HepG2 (cell line): ENCODE measurements around the gene IGF2BP3. TPM values are rescaled to one million over a fixed set of nuclear protein-coding genes. Genes with fewer than 3 reads are reported as not detected.

ENCODE experiments used
- CEBPG ChIP-seq: IDR thresholded peaks from 2 replicates; pipeline ENCODE4 v1.6.1; 2016
- CREM ChIP-seq, 2 experiments: sonication (generic) in 1 of 2; formaldehyde crosslinking in 1 of 2; IDR thresholded peaks; 2 replicates each; pipeline versions ENCODE4 v1.4.0 to v1.6.1; 2016 to 2020; ENCODE audit warnings: antibody characterized with exemption in 1 of 2, mild to moderate bottlenecking in 1 of 2, missing genetic modification reagents in 1 of 2
- DBP ChIP-seq: sonication (generic); formaldehyde crosslinking; IDR thresholded peaks from 2 replicates; pipeline ENCODE4 v1.4.0; 2020; ENCODE audit warnings: missing genetic modification reagents; ENCODE audit errors: not compliant biosample characterization
- GABPB1 ChIP-seq: IDR thresholded peaks from 2 replicates; pipeline ENCODE4 v1.6.1; 2016; ENCODE audit warnings: mild to moderate bottlenecking, missing genetic modification reagents, moderate library complexity, missing compliant biosample characterization
- HMGXB3 ChIP-seq: sonication (generic); formaldehyde crosslinking; IDR thresholded peaks from 2 replicates; pipeline ENCODE4 v1.4.0; 2020; ENCODE audit warnings: missing genetic modification reagents, borderline replicate concordance
- IKZF5 ChIP-seq: IDR thresholded peaks from 2 replicates; pipeline ENCODE4 v1.6.1; 2018; ENCODE audit warnings: missing genetic modification reagents, mild to moderate bottlenecking, missing compliant biosample characterization
- JUNB ChIP-seq: sonication (generic); formaldehyde crosslinking; IDR thresholded peaks from 2 replicates; pipeline ENCODE4 v1.8.0; 2022; ENCODE audit warnings: missing genetic modification reagents, mild to moderate bottlenecking, borderline replicate concordance
- KDM3A ChIP-seq: IDR thresholded peaks from 2 replicates; pipeline ENCODE4 v1.6.1; 2018; ENCODE audit warnings: low read depth, missing compliant biosample characterization
- MTERF4 ChIP-seq: sonication (generic); formaldehyde crosslinking; IDR thresholded peaks from 2 replicates; pipeline ENCODE4 v1.8.0; 2023; ENCODE audit warnings: mild to moderate bottlenecking, missing genetic modification reagents
- PITX1 ChIP-seq: sonication (generic); formaldehyde crosslinking; IDR thresholded peaks from 2 replicates; pipeline ENCODE4 v1.5.1; 2020; ENCODE audit warnings: mild to moderate bottlenecking, missing genetic modification reagents
- RARA ChIP-seq: IDR thresholded peaks from 2 replicates; pipeline ENCODE4 v1.6.1; 2016; ENCODE audit warnings: missing genetic modification reagents, missing compliant biosample characterization
- SIX4 ChIP-seq: sonication (generic); formaldehyde crosslinking; IDR thresholded peaks from 2 replicates; pipeline ENCODE4 v1.4.0; 2020; ENCODE audit warnings: missing genetic modification reagents
- TFE3 ChIP-seq: IDR thresholded peaks from 2 replicates; pipeline ENCODE4 v1.6.1; 2016
- THRA ChIP-seq: sonication (generic); formaldehyde crosslinking; IDR thresholded peaks from 2 replicates; pipeline ENCODE4 v1.4.0; 2020; ENCODE audit warnings: missing genetic modification reagents, borderline replicate concordance
- ZNF205 ChIP-seq: IDR thresholded peaks from 2 replicates; pipeline ENCODE4 v1.6.1; 2018; ENCODE audit warnings: missing biosample characterization, missing genetic modification reagents
- ZNF382 ChIP-seq: sonication (generic); formaldehyde crosslinking; IDR thresholded peaks from 2 replicates; pipeline ENCODE4 v1.5.0; 2020; ENCODE audit warnings: missing genetic modification reagents, mild to moderate bottlenecking, borderline replicate concordance
- ZNF44 ChIP-seq: sonication (generic); formaldehyde crosslinking; IDR thresholded peaks from 2 replicates; pipeline ENCODE4 v1.5.1; 2020; ENCODE audit warnings: mild to moderate bottlenecking, missing genetic modification reagents
- ZNF720 ChIP-seq: sonication (generic); formaldehyde crosslinking; IDR thresholded peaks from 2 replicates; pipeline ENCODE4 v1.4.0; 2020; ENCODE audit warnings: missing genetic modification reagents
- ZNF841 ChIP-seq: sonication (generic); formaldehyde crosslinking; IDR thresholded peaks from 2 replicates; pipeline ENCODE4 v1.8.1; 2023; ENCODE audit warnings: missing genetic modification reagents, borderline replicate concordance
- ZSCAN9 ChIP-seq: IDR thresholded peaks from 2 replicates; pipeline ENCODE4 v1.6.1; 2016; ENCODE audit warnings: borderline replicate concordance
- polyA plus RNA-seq, 8 experiments: library from polyadenylated mRNA; depleted of rRNA in 3 of 8; stranded (reverse) in 7 of 8; unstranded in 1 of 8; fragments of >200 nt; fragmentation: Illumina TruSeq in 4 of 8; extraction: Trizol in 4 of 8; gene quantifications; 2 replicates each; pipeline versions ENCODE4 v1.2.1 to v1.2.3, GENCODE V29; 2011 to 2016; ENCODE audit warnings: low read depth in 4 of 8, missing spikeins in 1 of 8, mixed read lengths in 1 of 8; ENCODE audit not compliant: insufficient read depth in 1 of 8
- total RNA-seq, 5 experiments: library from RNA; depleted of rRNA; stranded (reverse); fragments of >200 nt; fragmentation: Illumina TruSeq; extraction: Trizol; gene quantifications; 2 replicates each; pipeline ENCODE4 v1.2.3, GENCODE V29; 2016; ENCODE audit warnings: low read depth in 1 of 5

The IGF2BP3 gene
- total and polyA plus RNA-seq, 2 of the 13 experiments (the other 11 are each of a cell fraction or from before 2014, with no cell fraction given), result 37.7 to 39.5 TPM

- TF ChIP-seq HMGXB3 (CRISPR knock-in tag) (peak; percentile 81; the same call in 1 of the 2 replicates), CEBPG (CRISPR knock-in tag) (peak; percentile 87), ZNF205 (peak; percentile 83), JUNB (CRISPR knock-in tag) (peak; percentile 67; the same call in 1 of the 2 replicates), GABPB1 (CRISPR knock-in tag) (no peak), IKZF5 (CRISPR knock-in tag) (peak; percentile 80), THRA (CRISPR knock-in tag) (peak; percentile 83; the same call in 1 of the 2 replicates), DBP (CRISPR knock-in tag) (no peak), ZNF720 (no peak), KDM3A (CRISPR knock-in tag) (peak; percentile 70; the same call in 1 of the 2 replicates), MTERF4 (CRISPR knock-in tag) (no peak), CREM (IDR thresholded peaks at IDR 0.05) (peak; percentile 93), CREM (CRISPR knock-in tag; IDR thresholded peaks at IDR 0.05) (no peak), SIX4 (0 out of 2 replicates have a peak, but pooled peaks have one; percentile 22), ZSCAN9 (peak; percentile 66; the same call in 1 of the 2 replicates), ZNF382 (CRISPR knock-in tag) (no peak), ZNF841 (CRISPR knock-in tag) (no peak), RARA (peak; percentile 91), TFE3 (no peak; the same call in 1 of the 2 replicates), PITX1 (peak; percentile 75; the same call in 1 of the 2 replicates), ZNF44 (CRISPR knock-in tag) (no peak)
These were observed 135.7 kb downstream of the IGF2BP3 start (continued) for GRCh38 chr7:23334482-23335056.
